MM.1S (cell line): Measurements from ENCODE around the gene ATP6V1B1.

ENCODE experiments used
- CTCF ChIP-seq: fragments of 300-600 bp; sonication (generic); IDR thresholded peaks from 2 replicates; pipeline ENCODE4 v1.5.1; 2016; ENCODE audit warnings: antibody characterized with exemption, low read length, mixed read lengths
- EZH2 ChIP-seq: fragments of 300-600 bp; sonication (generic); optimal IDR thresholded peaks from 2 replicates; pipeline ENCODE3; 2017; ENCODE audit warnings: low read depth, mild to moderate bottlenecking, antibody characterized with exemption, low read length, mixed read lengths
- EZH2phosphoT487 ChIP-seq: fragments of 300-600 bp; sonication (generic); IDR thresholded peaks from 2 replicates; pipeline ENCODE4 v1.6.1; 2018; ENCODE audit warnings: antibody characterized with exemption, low read length

GRCh38 chr2:70896765-70897202, 38.9 kb upstream of the ATP6V1B1 start:
- TF ChIP-seq CTCF = no peak
- no peak for TF ChIP-seq EZH2
- TF ChIP-seq EZH2phosphoT487 = no peak
